Uterus (tissue), 2 donors: ENCODE data around the gene SAE1.

ENCODE experiments used
- POLR2A ChIP-seq, 2 donors: fragments of 450-650 bp; IDR thresholded peaks; one replicate each; pipeline ENCODE4 v1.6.1; 2016; ENCODE audit warnings: antibody characterized with exemption in 2 of 2, mild to moderate bottlenecking in 1 of 2, moderate library complexity in 1 of 2
- TF ChIP-seq, protein P1 (sequence below), 4 experiments: fragments of 200-600 bp in 2 of 4; fragments of 450-650 bp in 2 of 4; sonication (generic) in 2 of 4; IDR thresholded peaks; one replicate each; pipeline ENCODE4 v1.5.1; 2016 to 2019; ENCODE audit warnings: antibody characterized with exemption in 4 of 4, mild to moderate bottlenecking in 2 of 4, moderate library complexity in 1 of 4

- TF ChIP-seq, protein P1, sequence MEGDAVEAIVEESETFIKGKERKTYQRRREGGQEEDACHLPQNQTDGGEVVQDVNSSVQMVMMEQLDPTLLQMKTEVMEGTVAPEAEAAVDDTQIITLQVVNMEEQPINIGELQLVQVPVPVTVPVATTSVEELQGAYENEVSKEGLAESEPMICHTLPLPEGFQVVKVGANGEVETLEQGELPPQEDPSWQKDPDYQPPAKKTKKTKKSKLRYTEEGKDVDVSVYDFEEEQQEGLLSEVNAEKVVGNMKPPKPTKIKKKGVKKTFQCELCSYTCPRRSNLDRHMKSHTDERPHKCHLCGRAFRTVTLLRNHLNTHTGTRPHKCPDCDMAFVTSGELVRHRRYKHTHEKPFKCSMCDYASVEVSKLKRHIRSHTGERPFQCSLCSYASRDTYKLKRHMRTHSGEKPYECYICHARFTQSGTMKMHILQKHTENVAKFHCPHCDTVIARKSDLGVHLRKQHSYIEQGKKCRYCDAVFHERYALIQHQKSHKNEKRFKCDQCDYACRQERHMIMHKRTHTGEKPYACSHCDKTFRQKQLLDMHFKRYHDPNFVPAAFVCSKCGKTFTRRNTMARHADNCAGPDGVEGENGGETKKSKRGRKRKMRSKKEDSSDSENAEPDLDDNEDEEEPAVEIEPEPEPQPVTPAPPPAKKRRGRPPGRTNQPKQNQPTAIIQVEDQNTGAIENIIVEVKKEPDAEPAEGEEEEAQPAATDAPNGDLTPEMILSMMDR (IDR thresholded peaks at IDR 0.05), result no peak
- no peak for TF ChIP-seq POLR2A (IDR thresholded peaks at IDR 0.05)
These were observed 109.1 kb downstream of the SAE1 start for GRCh38 chr19:47239610-47240296.
